B cell (primary cell): Measurements from ENCODE around the gene PROCA1.

Experiments used
- CTCF ChIP-seq: fragments of 200-600 bp; IDR thresholded peaks from one replicate; pipeline ENCODE4 v1.8.0; 2022; ENCODE audit warnings: antibody characterized with exemption, mild to moderate bottlenecking
- EZH2 ChIP-seq: IDR thresholded peaks from 2 replicates; pipeline ENCODE4 v1.6.1; 2012; ENCODE audit warnings: borderline replicate concordance, low read depth, mild to moderate bottlenecking, moderate library complexity, low read length; ENCODE audit not compliant: insufficient read depth, poor library complexity, severe bottlenecking

GRCh38 chr17:28702026-28702751 lies 9.5 kb downstream of the PROCA1 start:
- TF ChIP-seq CTCF (no peak), EZH2 (no peak)
